Measurements from ENCODE around the gene FAAH2.
"Not testable (repeated sequence)": the region's sequence is repeated elsewhere in the genome, so short reads cannot be mapped to it uniquely, and the experiment has no call there.

Gene FAAH2, protein sequence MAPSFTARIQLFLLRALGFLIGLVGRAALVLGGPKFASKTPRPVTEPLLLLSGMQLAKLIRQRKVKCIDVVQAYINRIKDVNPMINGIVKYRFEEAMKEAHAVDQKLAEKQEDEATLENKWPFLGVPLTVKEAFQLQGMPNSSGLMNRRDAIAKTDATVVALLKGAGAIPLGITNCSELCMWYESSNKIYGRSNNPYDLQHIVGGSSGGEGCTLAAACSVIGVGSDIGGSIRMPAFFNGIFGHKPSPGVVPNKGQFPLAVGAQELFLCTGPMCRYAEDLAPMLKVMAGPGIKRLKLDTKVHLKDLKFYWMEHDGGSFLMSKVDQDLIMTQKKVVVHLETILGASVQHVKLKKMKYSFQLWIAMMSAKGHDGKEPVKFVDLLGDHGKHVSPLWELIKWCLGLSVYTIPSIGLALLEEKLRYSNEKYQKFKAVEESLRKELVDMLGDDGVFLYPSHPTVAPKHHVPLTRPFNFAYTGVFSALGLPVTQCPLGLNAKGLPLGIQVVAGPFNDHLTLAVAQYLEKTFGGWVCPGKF

DNA sequence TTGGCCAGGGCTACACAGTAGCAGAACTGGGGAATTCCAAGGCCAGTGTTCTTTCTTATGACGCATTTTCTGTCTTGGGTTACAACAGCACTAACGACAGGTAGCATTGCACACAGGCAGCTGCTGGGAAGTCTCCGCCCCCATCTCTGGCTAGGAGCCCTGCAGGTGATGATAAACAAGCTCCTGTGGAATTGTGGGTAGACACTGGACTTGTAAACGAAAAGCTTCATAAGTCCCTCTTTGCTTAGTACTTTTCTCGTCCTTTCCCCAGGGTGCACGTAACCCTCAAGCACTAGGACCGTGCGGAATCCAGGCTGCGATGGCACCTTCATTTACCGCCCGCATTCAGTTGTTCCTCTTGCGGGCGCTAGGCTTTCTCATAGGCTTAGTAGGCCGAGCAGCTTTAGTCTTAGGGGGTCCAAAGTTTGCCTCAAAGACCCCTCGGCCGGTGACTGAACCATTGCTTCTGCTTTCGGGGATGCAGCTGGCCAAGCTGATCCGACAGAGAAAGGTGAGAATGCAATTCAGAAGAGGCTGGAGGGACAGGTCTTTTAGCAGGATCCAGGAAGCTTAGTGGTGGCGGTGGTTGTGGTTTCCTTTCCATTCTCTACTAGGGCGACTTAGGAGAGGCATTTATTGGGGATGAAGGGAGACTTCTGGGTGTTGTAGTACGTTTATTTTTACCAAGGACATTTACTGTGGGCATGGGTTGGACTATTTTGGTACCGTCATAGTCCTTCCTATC, at the start of gene FAAH2:
TSS of gene FAAH2 (plus strand) at position 200 of the 745 bp plus-strand sequence. CDS start at position 320, 120 bp downstream.
- peak; percentile 49 for DNase-seq

GRCh38 chrX:57241967-57242366, 44.5 kb upstream of the FAAH2 start:
- no peak for DNase-seq

- no peak for DNase-seq
Measured at GRCh38 chrX:57251965-57252364, 34.5 kb upstream of the FAAH2 start.

GRCh38 chrX:57265126-57265525, 21.4 kb upstream of the FAAH2 start:
- no peak for DNase-seq

- no peak for DNase-seq
Measured at GRCh38 chrX:57266275-57266674, 20.2 kb upstream of the FAAH2 start.

- no peak for DNase-seq
Measured at GRCh38 chrX:57266871-57267270, 19.6 kb upstream of the FAAH2 start.

GRCh38 chrX:57267308-57267707, 19.2 kb upstream of the FAAH2 start:
- no peak for DNase-seq

DNA sequence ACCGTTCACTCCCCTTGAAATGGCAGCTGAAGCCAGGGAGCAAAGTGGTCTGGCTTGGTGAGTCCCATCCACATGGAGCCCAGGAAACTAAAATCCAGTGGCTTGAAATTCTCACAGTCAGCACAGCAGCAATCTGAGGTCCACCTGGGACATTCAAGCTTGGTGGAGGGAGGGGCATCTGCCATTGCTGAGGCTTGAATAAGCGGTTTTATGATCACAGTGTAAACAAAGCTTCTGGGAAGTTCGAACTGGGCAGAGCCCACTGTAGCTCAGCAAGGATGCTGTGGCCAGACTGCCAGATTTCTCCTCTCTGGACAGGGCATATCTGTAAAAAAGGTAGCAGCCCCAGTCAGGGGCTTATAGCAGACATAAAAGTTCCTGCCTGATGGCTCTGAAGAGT, 15.5 kb upstream of the FAAH2 start:
- DNase-seq = no peak

DNA sequence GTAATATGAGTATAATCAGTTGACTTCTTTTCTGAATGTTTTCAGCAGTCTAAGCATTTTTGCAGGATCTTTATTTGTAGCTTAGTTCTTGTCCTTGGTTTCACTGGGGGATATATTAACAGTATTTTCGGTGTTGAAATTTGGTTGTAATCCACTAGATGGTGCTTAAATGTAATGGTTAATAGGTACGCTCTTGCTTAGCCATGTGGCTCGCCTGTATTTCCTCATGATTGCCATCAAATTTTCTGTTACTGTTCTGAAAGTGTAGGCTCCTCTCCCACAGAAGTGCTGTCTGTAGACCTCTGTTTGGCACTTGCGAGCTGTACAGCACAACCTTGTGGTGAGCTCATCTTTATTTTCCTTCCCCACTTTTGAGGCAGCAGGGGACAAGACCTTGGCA, 3.9 kb upstream of the FAAH2 start:
- DNase-seq = no peak

DNA sequence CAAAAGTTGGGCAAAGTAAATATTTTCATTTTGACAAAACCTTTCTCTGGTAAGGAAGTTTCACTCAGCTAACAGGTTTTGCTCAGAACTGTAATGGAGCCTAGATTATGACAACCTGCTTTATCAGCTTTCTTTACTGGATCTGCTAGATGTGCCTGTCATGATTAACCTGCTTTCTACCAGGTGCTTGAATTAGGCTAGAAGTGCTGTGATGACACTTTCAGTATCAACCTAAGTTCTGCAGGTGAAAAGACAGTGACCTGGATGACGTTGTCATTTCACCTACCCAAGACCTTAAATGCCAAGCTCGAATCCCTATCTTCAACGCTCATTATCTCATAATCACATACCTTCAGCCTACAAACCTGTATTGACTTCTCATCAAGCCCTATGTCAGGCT, 1.5 kb upstream of the FAAH2 start:
- DNase-seq = no peak

- no peak for DNase-seq
Measured at GRCh38 chrX:57289089-57289488, 2.6 kb downstream of the FAAH2 start.

DNA sequence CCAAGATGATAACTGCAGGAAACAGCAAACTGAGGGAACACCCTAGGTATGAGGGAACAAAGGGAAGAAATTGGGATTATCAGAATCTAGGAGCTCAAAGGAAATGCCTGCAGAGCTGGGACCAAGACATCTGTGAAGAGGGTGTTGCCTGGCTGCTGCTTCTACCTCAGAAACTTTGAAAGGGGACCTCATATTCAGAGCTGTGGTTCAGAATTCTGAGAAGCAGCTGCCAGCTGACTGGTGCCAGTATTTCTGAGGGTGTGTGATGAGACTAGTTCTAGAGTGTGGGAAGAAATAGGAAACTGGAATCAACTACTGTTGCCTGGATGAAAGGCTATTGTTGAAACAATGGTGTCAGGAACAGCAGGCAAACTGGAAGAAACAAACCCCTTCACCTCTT, 8.5 kb downstream of the FAAH2 start:
- no peak for DNase-seq

GRCh38 chrX:57295679-57296078, 9.2 kb downstream of the FAAH2 start:
- DNase-seq = not testable (repeated sequence)

GRCh38 chrX:57313583-57314215, 27.2 kb downstream of the FAAH2 start:
- DNase-seq = no peak

DNA sequence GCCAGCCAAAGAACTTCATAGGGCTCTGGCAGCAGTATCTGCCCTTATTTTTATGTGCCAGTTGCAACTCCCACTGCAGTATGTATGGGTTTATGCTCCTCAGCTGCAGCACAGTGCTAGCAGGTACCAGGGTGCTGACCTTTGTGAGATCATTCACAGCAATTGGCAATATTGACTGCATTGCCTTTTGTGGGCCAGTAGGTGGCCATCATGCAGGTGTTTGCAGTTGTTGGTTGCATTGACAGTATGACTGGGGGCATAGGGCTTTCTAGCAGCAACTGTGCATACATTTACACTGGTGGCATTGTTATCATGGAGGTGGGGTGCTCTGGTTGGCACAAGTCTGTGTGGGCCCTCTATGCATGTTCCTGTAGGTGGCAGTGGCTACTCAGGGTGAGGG, 42.5 kb downstream of the FAAH2 start:
- no peak for DNase-seq

DNA sequence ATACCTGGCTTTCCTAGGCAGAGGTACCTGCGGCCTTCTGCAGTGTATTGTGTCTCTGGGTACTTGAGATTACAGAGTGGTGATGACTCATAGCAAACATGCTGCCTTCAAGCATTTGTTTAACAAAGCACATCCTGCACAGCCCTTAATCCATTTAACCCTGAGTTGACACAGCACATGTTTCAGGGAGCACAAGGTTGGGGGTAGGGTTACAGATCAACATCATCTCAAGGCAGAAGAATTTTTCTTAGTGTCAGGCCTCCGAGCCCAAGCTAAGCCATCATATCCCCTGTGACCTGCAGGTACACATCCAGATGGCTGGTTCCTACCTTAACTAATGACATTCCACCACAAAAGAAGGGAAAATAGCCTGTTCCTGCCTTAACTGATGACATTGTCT, 49.3 kb downstream of the FAAH2 start:
- DNase-seq = not testable (repeated sequence)

- no peak for DNase-seq
Measured at GRCh38 chrX:57353472-57354132, 67.1 kb downstream of the FAAH2 start.

DNA sequence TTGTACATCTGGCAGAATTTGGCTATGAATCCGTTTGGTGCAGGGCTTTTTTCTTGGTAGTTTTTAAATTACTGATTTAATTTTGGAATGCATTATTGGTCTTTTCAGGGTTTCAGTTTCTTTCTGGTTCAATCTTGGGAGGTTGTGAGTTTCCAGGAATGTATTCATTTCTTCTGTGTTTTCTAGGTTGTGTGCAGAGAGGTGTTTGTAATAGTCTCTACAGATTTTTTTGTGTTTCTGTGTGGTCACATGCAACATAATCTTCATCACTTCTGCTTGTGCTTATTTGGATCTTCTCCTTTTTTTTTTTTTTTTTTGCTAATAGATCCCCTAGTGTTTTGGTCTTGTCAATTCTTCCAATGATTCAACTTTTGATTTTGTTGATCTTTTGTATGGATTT, 77.6 kb downstream of the FAAH2 start:
- DNase-seq = no peak

DNA sequence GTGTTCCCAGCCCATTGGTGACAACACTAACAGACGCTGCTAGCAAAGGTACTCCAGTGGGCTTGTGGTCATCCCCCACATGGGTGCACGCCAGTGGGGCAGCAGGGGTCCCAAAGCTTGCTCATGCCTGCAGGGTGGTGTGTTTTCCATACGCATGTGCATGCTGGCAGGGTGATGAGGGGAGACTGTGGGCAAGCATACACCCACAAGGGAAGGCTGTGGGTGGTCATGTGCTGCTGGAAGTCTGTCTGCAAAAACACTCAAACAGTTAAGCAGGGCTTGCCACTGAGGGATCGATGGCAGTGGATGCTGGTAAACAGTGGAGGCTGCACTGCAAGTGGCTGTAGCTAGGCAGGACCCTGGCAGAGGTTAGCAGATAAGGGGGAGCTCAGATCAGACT, 79.9 kb downstream of the FAAH2 start:
- no peak for DNase-seq

- DNase-seq = no peak
Measured at GRCh38 chrX:57367649-57368048, 81.1 kb downstream of the FAAH2 start.

- DNase-seq = no peak
Measured at GRCh38 chrX:57368158-57368557, 81.7 kb downstream of the FAAH2 start.

- no peak for DNase-seq
Measured at GRCh38 chrX:57379296-57379695, 92.8 kb downstream of the FAAH2 start.

Measured in activated CD8-positive, alpha-beta memory T cell treated with anti-CD3 and anti-CD28 coated beads, Interleukin-2, amount 50 U/mL, for 4 hours (primary cell).